ENCODE results near the gene SDCBP2.

The SDCBP2 gene

GRCh38 chr20:1293641-1294379 lies 35.1 kb downstream of the SDCBP2 start:
- DNase-seq: no peak

- DNase-seq: no peak
These were observed 36.3 kb downstream of the SDCBP2 start for GRCh38 chr20:1292620-1293019.

DNA sequence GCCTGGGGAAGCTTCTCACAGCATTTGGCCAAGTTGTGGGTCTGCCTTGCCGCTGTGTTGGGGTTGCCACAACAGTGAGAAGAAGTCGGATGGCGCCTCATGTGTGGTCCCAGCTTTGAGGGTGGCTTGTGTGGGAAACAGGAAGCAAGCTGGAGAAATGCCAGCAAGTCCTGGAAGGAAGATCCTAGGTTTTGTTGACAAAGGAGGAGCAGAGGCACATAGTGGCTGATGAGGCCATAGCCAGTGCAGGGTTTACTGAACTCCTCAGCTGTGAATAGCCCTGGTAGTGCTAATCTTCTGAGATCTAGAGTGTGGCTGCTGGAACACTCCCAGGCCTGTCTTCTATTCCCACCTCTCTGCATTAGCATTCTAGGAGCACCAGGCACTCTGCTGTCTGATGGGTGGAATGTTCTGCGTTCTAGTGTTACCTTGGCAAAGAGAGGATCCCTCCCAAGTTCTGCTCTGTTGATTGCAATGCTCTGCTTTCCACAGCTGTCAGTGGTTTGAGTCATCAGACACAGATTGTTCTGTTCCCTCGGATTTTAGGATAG lies 37.7 kb downstream of the SDCBP2 start:
- no peak for DNase-seq

- DNase-seq: no peak
These were observed 41.0 kb downstream of the SDCBP2 start for GRCh38 chr20:1287787-1288569.

- DNase-seq: no peak
These were observed 41.6 kb downstream of the SDCBP2 start for GRCh38 chr20:1287306-1287705.

DNA sequence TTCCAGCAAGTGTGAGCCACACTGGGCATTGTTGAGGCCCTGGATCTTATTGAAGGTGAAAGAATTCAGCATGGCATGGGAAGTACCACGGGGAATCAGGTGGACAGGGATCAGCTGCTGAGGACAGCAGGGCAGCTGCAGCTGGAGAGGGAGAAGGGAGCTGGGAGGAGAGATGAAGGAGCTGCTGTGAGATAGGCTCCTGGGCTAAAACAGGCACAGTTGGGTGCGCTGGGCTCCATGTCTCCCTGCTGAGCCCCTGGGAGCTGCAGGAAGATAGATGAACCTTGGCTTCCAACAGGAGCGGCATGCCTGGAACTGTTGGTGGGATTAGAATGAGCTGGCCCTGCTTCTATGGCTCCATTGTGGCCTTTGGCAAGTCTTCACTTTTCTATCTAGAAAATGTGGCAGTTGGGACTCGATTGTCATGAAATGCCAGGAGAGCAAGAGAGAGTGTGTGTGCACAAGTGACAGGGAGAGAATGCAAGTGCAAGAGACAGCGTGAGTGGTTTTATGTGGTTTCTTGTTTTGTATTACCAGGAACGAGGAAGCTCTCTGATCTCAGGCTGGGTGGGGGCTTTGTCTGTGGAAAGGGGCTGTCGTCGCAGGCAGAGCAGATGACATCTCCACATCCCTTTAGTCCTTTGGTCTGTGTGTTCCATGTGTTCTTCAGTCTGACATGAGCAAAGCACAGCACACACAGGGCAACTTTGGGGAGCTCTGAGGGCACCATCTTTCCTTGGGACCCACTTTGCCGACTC lies 42.5 kb downstream of the SDCBP2 start:
- no peak for DNase-seq

DNA sequence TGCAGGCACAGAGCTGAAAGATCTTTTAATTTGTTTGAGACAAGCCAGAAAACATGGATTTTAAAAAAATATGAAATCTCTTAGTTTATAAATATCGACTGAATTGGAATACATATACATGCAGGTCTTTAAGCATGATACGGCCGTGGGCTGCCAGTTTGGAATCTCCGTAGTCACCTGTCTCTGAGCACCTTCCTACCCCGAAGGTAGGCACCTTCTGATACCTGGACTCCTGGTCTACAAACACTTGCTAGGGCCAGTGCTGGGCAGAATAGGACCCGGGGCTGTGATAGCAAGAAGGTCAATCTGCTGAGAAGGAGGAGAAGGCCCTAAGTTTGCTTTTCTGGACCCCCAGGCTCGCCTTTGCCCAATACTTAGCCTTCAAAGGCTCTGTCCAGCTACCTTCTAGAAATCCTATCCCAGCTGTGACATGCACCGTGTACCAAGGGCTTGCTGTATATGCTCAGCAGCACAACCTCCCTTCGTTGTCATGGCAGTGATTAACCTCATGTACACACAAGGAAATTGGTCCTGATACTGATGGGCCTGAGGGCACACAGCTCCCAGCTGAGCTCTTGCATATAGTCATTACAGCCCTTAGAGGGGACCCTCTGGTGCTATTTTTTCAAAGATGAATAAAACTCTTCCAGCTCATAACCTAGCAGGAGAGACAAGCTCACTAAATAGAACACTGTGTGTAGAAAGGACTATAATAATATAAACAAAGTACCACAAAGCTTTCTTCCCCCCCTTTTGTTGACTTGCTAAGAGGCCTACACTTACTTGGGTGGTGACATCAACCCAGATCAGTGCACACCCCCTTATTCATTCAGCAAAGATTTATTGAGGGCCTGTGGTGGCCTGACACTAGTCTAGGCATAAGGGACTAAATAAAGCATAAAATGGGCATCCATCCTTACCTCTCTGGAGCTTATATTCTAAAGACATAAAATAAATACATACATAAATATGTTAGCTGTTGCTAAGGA lies 45.1 kb downstream of the SDCBP2 start:
- DNase-seq: no peak

GRCh38 chr20:1282966-1283365 lies 46.0 kb downstream of the SDCBP2 start:
- DNase-seq: no peak

GRCh38 chr20:1281279-1282057 lies 47.5 kb downstream of the SDCBP2 start:
- no peak for DNase-seq

GRCh38 chr20:1280195-1281102 lies 48.5 kb downstream of the SDCBP2 start:
- no peak for DNase-seq

GRCh38 chr20:1278993-1279392 lies 49.9 kb downstream of the SDCBP2 start:
- no peak for DNase-seq

- DNase-seq: no peak
These were observed 51.2 kb downstream of the SDCBP2 start for GRCh38 chr20:1277529-1278322.

GRCh38 chr20:1275919-1276318 lies 53.0 kb downstream of the SDCBP2 start:
- DNase-seq: no peak

DNA sequence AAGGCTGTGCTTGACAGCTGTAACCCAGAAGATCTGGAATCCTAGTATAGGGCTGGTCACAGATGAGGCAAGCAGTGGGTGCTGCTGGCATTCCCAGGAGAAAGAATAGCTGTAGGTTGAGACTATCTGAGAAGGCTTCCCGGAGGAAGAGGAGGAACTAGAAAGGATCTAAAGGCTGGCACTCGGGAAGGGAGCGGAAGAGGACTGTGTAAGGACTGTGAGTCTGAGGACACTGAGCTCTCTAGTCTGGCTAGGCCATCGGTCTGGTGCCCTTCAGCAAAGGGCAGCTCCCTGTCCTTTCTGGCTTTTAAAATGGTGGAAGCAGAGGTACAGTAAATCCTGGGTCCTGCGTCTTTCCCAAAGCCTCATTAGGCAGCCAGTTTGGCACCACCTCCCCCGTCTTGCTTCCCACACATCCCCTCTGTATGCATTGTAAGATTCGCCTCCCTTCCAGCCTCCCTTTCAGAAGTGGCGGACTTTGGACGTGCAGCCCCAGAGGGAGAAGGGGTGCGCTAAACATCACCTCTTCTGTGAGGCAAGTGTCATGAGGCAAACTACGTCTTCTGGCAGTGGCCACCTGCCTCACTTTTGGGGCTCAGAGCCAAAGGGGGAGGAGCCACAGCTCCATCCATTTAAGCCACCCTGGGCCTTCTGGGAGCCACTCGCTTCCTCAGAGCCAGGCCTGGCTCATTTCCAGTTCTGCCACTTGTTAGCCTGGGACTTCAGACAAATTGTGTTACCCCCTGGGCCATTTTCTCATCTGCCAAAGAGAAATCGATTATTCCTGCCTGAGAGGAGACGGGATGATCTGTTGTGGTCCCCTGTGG lies 54.2 kb downstream of the SDCBP2 start:
- DNase-seq: no peak

DNA sequence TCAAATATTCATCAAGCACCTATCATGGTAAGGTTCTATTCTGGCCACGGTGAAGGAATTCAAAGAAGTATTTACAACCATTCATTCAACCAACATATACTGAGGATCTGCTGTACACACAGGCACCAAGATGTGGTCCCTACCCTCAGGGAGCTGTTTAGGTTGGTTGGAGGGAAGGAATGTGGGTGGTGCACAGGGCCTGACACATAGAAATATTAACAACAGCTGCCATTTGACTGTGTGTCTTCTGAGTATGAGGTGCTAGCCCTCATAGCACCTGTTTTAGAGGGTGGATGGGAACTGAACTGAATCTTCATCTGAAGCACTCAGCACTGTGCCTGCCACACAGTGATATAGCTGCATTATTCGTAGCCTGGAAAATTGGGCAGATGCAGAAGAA lies 55.6 kb downstream of the SDCBP2 start:
- DNase-seq: no peak

- no peak for DNase-seq
These were observed 56.4 kb downstream of the SDCBP2 start for GRCh38 chr20:1272368-1273100.

DNA sequence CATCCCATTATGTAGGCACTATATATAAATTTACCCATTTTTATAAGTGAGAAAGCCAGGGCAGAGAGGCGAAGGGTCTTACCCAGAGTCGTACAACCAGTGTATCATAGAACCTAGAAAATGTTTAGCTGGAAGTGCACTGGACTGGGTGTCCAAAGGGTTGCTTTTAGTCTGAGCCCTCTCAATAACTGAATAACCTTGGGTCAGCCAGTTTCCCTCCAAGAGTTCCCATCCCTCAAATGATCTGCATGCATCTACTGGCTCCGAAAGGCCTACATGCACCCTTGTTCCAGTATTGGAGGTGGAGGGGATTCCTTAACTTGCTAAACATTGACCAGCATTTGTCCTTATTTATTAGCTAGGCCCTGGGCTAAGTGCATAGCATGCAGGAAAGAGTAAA lies 59.1 kb downstream of the SDCBP2 start:
- DNase-seq: no peak

GRCh38 chr20:1269235-1269634 lies 59.7 kb downstream of the SDCBP2 start:
- DNase-seq: no peak

All from activated CD4-positive, CD25-positive, alpha-beta regulatory T cell (primary cell).